Measurements from ENCODE around the gene STMN3.

The STMN3 gene

DNA sequence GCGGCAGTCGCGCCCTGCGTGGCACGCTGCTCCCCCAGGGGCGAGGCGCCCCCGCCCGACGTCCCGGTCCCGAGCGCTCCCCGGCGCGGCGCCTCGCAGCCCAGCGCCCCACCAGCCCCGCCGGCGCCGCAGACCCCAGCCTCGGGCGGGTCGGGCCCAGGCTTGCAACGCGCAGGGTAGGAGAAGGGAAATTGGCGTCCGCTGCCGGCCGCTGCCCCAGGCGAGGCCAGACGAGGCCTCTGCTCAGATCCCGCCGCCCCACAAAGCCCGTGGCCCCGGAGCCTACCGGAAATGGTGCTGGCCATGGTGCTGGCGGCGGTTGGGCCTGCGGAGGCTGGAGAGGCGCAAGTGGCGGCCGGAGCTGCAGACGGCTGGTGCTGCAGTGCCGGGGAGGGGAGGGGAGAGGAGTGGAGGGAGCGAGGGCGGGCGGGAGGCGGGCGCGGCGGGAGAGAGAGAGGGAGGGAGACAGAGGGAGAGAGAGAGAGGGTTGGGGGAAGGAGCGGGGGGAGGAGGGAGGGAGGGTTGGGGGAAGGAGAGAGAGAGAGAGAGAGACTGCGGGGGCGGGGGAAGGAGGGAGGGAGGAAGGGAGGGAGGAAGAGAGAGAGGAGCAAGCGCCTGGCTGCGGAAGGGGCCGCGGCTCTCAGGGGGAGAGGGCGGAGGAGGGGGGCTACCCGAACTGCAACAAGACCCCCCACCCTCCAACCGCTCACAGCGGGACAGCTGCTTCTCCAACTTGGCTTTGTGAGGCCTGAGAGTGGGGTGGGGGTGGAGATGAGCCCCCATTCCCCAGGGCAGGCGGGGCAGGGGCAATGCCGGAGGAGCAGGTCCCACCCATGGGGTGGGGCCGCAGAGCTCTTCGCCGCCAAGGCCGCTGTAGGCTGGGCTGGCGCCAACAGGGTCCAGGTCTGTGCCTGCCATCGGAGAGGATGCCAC lies at the start of gene STMN3:
TSS of gene STMN3 (minus strand) at position 384 of the 933 bp plus-strand sequence. CDS start at position 305, 79 bp downstream.
- DNase-seq (ENCODE audit: extremely low read depth, insufficient read length) = peak; percentile 65
- no peaks in the 10 kb centered on the region; the same call in 1 of the 2 replicates for H3K27me3 ChIP-seq (replicated peaks; ENCODE audit: control insufficient read depth, insufficient read depth, low read length)

DNA sequence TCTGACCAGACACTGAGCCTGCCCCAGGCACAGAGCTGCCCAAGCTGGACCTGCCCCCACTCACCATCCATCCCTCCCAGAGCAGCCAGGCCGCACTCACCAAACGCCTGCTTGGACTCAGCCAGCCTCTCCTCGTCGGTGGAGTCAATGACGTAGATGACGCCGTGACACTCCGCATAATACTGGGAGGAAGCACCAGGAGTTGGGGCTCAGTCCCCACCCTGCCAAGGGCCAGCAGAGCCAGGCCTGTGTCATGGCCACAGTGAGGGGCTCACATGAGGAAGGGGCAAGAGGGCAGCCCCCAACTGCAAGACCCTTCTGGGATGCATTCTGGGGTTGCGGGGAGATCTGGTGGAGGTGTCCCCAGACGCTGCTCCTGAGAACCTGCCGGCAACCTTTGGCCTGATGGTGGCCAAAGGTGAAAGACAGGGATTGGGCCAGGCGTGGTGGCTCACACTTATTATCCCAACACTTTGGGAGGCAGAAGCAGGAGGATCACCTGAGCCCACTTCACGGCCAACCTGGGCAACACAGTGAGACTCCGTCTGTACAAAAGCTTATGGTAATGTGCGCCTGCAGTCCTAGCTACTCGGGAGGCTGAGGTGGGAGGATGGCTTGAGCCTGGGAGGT lies 48.9 kb upstream of the STMN3 start:
- H3K36me3 ChIP-seq (ENCODE audit: control insufficient read depth, insufficient read depth, low read length) = peaks cover 34% of the 10 kb centered on the region
- DNase-seq (ENCODE audit: extremely low read depth, insufficient read length) = no peak
- H3K4me3 ChIP-seq (replicated peaks; ENCODE audit: low read depth, low read length) = no peak overlapping the region
- TF ChIP-seq, protein P1, sequence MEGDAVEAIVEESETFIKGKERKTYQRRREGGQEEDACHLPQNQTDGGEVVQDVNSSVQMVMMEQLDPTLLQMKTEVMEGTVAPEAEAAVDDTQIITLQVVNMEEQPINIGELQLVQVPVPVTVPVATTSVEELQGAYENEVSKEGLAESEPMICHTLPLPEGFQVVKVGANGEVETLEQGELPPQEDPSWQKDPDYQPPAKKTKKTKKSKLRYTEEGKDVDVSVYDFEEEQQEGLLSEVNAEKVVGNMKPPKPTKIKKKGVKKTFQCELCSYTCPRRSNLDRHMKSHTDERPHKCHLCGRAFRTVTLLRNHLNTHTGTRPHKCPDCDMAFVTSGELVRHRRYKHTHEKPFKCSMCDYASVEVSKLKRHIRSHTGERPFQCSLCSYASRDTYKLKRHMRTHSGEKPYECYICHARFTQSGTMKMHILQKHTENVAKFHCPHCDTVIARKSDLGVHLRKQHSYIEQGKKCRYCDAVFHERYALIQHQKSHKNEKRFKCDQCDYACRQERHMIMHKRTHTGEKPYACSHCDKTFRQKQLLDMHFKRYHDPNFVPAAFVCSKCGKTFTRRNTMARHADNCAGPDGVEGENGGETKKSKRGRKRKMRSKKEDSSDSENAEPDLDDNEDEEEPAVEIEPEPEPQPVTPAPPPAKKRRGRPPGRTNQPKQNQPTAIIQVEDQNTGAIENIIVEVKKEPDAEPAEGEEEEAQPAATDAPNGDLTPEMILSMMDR (IDR thresholded peaks at IDR 0.05; ENCODE audit: insufficient read depth, low read length, poor library complexity, severe bottlenecking) = no peak
- no peaks in the 10 kb centered on the region for H3K27me3 ChIP-seq (replicated peaks; ENCODE audit: control insufficient read depth, insufficient read depth, low read length)

More for the DNA sequence above, at the start of gene STMN3:
- TF ChIP-seq, protein P1 (IDR thresholded peaks at IDR 0.05; ENCODE audit: insufficient read depth, low read length, poor library complexity, severe bottlenecking) = no peak
- Histone ChIP-seq H3K4me3 (replicated peaks; ENCODE audit: low read depth, low read length) (no peak within 1 kb of the TSS; the same call in none of the 2 replicates), H3K36me3 (ENCODE audit: control insufficient read depth, insufficient read depth, low read length) (no peaks in the 10 kb centered on the region)

DNA sequence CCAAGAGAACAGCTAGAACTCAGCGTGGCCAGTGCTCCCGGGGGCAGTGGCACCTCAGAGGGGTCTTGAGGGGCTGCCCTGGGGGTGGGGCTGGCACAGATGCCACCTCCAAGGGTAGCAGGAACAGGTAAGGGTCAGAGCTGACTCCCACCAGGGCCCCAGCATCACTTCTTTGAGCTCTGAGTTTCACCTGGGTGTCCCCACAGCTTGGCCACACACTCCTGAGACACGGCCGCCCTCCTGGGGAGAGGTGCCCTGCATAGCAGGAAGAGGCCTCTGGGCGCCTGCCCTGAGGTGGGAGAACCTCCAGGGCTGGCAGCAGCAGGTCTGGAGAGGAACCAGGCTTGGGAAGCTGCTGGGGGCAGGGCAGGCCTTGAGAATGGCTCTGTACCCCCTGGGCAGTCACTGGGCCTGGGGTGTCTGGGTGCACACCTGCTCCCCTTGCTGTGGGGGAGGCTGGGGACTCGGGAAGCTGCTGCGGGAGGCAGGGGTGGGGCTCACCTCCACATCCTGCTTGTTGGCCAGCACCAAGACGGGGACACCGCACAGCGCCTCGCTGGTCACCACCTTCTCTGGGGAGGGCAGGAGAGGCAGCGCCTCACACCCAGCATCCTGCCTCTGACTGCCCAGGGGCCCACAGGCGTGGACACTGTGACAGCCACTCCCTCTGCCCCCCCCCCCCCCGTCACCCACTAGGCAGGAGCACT lies 48.3 kb upstream of the STMN3 start:
- H3K36me3 ChIP-seq (ENCODE audit: control insufficient read depth, insufficient read depth, low read length) = peaks cover 34% of the 10 kb centered on the region
- no peak overlapping the region for H3K4me3 ChIP-seq (replicated peaks; ENCODE audit: low read depth, low read length)
- H3K27me3 ChIP-seq (replicated peaks; ENCODE audit: control insufficient read depth, insufficient read depth, low read length) = no peaks in the 10 kb centered on the region
- TF ChIP-seq, protein P1 (IDR thresholded peaks at IDR 0.05; ENCODE audit: insufficient read depth, low read length, poor library complexity, severe bottlenecking) = no peak
- DNase-seq (ENCODE audit: extremely low read depth, insufficient read length) = no peak

DNA sequence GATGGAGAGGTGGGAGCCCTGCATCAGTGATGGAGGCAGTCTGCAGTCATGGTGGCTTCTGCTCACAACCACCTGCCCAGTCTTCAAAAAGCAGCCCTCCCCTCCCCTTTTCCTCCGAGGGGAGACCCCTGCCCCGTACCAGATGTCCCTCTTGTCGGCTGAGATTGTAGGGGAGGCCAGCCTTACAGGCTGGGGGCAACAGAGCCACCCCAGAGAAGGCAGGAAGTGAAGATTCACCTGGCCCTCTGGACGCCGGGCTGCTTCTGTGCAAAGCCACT lies 47.8 kb upstream of the STMN3 start:
- TF ChIP-seq, protein P1 (IDR thresholded peaks at IDR 0.05; ENCODE audit: insufficient read depth, low read length, poor library complexity, severe bottlenecking) = no peak
- Histone ChIP-seq H3K27me3 (replicated peaks; ENCODE audit: control insufficient read depth, insufficient read depth, low read length) (no peaks in the 10 kb centered on the region), H3K36me3 (ENCODE audit: control insufficient read depth, insufficient read depth, low read length) (peaks cover 30% of the 10 kb centered on the region), H3K4me3 (replicated peaks; ENCODE audit: low read depth, low read length) (no peak overlapping the region)
- DNase-seq (ENCODE audit: extremely low read depth, insufficient read length) = no peak

DNA sequence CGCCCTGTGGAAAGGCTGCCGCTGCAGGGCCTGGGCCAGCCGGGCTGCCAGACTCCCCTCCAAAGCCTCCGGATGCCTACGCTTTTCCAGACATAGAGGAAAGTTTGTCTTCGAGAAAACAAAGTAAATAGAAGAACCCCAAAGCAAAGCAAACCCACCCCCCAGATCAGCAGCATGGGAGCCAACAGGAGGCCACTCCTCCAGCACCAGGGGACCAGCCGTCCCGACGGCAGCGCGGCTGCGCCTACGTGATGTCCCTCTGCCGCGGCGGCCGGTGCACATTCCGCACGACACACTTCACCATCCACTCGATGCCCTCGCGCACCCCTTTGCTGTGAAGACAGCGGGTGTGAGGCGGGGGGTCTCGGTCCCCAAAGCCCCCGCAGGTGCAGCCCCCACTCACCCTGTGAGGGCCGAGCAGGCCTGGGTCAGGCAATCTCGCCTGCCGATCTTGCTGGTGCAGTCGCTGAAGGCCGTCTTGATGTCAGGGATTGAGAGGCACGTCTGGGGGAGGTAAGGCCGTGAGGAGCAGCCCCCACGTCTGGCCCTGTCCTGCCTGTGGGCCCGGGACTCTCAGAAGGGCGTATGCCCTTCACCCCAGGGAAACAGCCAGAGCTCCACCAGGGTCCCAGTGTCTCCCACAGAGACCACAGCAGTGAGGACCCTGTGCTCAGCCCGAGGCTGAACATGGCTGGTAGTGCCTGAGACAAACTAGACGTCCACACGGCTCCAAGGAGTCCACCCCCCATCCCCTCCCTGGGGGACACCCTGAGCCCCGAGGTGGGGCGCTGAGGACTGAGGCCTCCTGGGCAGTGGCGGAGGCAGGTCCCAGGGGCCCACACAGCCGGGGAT lies 47.2 kb upstream of the STMN3 start:
- H3K27me3 ChIP-seq (replicated peaks; ENCODE audit: control insufficient read depth, insufficient read depth, low read length) = no peaks in the 10 kb centered on the region
- DNase-seq (ENCODE audit: extremely low read depth, insufficient read length) = no peak
- TF ChIP-seq, protein P1 (IDR thresholded peaks at IDR 0.05; ENCODE audit: insufficient read depth, low read length, poor library complexity, severe bottlenecking) = no peak
- no peak overlapping the region for H3K4me3 ChIP-seq (replicated peaks; ENCODE audit: low read depth, low read length)
- H3K36me3 ChIP-seq (ENCODE audit: control insufficient read depth, insufficient read depth, low read length) = peaks cover 27% of the 10 kb centered on the region

Measured in GM06990 (cell line).